Raji (cell line): ENCODE results near the gene CPEB4.

ENCODE experiments used
- POLR2A ChIP-seq: IDR thresholded peaks from 2 replicates; pipeline ENCODE4 v1.6.1; 2011; ENCODE audit warnings: low read depth, low read length, control low read depth; ENCODE audit not compliant: insufficient read depth

CPEB4 gene

GRCh38 chr5:173962436-173962972 lies 74.4 kb downstream of the CPEB4 start:
- TF ChIP-seq POLR2A, result no peak

DNA sequence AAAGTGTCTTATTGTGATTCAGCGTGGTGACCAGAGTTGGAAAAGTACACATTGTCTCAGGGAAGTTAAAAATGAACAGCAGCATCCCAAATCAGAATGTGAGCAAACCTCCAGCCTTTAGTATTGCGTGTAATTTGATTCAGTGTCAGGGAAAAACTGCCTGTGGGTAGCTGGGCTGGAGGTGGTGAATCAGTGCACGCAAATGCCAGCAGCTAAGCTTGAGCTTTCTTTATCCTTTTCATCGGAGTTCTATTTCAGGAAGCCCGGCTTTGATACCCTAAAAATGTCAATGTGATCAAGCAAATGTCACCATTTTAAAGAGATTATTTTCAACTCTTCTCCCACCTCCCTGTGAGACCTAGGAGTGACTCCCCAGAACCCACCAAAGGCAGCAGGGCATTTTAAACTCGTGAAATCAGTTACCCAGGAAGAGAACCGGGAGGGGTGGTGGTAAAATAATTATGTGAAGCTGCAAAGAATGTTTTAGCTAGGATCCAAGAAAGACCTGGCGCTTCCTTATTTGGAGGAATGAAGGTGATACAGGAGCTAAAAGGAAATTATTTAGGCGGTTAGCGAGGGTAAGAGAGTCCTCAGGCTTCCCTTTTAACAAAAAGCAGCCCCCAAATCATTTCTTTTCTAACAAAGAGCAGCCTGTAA lies 75.2 kb downstream of the CPEB4 start:
- TF ChIP-seq POLR2A, result no peak

- TF ChIP-seq POLR2A, result no peak
These were observed 75.8 kb downstream of the CPEB4 start for GRCh38 chr5:173963867-173964441.

DNA sequence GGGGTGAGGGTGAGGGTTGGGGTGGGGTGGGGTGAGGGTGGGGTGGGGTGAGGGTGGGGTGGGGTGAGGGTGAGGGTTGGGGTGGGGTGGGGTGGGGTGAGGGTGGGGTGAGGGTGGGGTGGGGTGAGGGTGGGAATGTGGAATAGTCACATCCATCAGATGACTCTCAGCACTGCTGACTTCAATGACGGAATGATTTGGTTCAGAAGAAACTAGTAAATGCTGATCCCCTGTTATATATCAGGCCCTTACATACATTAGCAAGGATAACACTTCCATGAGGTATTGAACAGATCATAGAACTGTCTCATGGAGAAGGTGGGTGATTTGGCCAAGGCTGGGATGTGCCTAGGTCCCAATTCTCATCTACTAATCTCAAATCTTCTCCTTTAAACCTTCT lies 76.4 kb downstream of the CPEB4 start:
- TF ChIP-seq POLR2A, result no peak

DNA sequence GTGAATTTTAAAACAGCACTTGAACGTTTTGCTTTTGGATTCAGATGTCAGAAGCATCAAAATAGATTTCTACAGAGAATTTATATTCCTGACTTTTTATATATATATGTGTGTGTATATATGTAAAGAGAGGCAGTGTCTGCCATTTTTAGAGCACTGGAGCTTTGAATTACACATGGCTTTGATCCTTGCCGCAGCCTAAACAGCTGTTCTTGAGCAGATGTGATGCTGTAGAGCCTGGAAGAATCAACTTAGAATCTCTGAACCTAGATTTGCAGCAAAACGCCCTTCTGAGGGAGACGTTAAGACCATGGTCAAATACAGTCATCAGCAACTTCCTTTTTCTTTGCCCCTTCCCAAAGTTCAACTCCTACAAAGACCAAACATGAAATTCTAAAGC lies 79.1 kb downstream of the CPEB4 start:
- no peak for TF ChIP-seq POLR2A

GRCh38 chr5:173968154-173968797 lies 80.1 kb downstream of the CPEB4 start:
- TF ChIP-seq POLR2A, result no peak

DNA sequence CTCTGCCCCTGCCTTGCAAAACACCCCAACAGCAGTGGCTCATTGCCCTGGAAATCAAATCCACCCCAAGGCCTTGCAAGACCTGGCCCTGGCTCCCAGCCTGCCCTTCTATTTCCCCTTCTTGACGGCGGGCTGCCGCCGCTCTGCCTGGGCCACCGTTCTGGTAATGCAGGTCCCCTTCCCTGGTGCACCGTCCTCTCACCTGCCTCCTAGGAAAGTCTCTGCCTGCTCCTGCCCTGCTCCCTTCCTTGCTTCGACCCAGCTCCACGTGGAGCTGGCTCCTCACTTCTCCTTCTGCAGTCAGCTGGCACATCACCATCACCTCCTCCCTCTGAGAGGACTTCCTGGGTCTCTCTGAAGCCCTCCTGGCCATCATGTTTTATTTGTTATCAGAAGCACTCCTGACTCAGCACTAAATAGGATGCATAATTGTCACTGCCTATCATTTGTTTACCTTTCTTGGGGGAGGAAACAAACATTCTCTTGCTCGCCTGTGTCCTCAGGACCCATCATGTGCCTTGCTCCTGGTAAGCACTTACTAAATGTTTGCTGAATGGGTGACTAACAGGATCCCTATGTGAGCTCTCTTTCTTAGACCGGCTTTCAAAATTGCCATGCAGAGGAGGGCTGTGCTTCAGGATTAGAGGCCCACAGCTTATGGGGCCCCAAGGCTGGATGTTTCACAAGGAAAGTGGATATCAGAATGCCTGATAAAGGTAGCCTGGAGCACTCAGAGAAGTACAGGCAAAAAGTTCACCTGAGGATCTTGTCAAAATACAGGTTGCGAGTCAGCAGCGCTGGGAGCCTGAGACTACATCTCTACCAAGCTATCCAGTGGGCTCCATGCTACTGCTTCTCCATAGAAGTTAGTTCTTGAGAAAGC lies 81.3 kb downstream of the CPEB4 start:
- no peak for TF ChIP-seq POLR2A

GRCh38 chr5:173970878-173971650 lies 82.9 kb downstream of the CPEB4 start:
- TF ChIP-seq POLR2A, result no peak

GRCh38 chr5:173971681-173972345 lies 83.7 kb downstream of the CPEB4 start:
- no peak for TF ChIP-seq POLR2A

DNA sequence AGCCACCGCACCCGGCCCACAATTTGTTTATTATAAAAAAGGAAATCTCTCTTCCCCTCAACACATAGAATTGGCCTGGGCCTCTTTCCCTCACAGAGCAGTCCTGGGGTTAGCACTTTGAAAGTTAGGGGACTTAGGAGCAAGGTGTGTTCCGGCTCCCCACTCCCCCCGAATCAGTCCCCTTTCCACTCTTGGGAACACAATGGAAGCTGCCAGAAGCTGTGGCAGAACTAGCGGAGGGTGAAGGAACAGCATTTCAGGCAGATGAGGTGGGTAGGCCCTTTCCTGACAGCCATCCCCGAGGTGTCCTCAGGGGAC lies 84.4 kb downstream of the CPEB4 start:
- no peak for TF ChIP-seq POLR2A

- no peak for TF ChIP-seq POLR2A
These were observed 84.9 kb downstream of the CPEB4 start for GRCh38 chr5:173972925-173973615.

- TF ChIP-seq POLR2A, result no peak
These were observed 85.4 kb downstream of the CPEB4 start for GRCh38 chr5:173973616-173973969.

- no peak for TF ChIP-seq POLR2A
These were observed 86.6 kb downstream of the CPEB4 start for GRCh38 chr5:173974688-173975239.
